ENCODE results near the gene KIF13A.

- TF ChIP-seq RAD21 (IDR thresholded peaks at IDR 0.05; ENCODE audit: insufficient read depth, low read depth, low read length) (no peak), CHD2 (IDR thresholded peaks at IDR 0.05; ENCODE audit: borderline replicate concordance, low read depth, low read length) (no peak), NFXL1 (IDR thresholded peaks at IDR 0.05; ENCODE audit: borderline replicate concordance) (no peak), CTCF (IDR thresholded peaks at IDR 0.05 in 2 of 3, conservative IDR thresholded peaks at IDR 0.05 in 1 of 3; ENCODE audit: control insufficient read depth in 2 of 3, extremely low read depth in 1 of 3, insufficient read depth in 1 of 3, low read depth in 3 of 3, low read length in 3 of 3) (no peak), POLR2A (IDR thresholded peaks at IDR 0.05; ENCODE audit: low read depth, low read length) (no peak), TAF1 (IDR thresholded peaks at IDR 0.05; ENCODE audit: borderline replicate concordance, low read depth, low read length) (no peak), NFIC (IDR thresholded peaks at IDR 0.05; ENCODE audit: low read depth, low read length) (no peak), RFX5 (IDR thresholded peaks at IDR 0.05; ENCODE audit: low read depth, low read length) (no peak), SKIL (IDR thresholded peaks at IDR 0.05; ENCODE audit: low read depth, poor library complexity, severe bottlenecking) (no peak), RELA (IDR thresholded peaks at IDR 0.05; ENCODE audit: borderline replicate concordance, partially characterized antibody) (no peak), EP300 (IDR thresholded peaks at IDR 0.05; ENCODE audit: borderline replicate concordance in 1 of 2, control insufficient read depth in 1 of 2, low read depth in 2 of 2, low read length in 2 of 2) (no peak), FOXM1 (IDR thresholded peaks at IDR 0.05; ENCODE audit: low read depth, low read length) (no peak)
- TF ChIP-seq, protein P1, sequence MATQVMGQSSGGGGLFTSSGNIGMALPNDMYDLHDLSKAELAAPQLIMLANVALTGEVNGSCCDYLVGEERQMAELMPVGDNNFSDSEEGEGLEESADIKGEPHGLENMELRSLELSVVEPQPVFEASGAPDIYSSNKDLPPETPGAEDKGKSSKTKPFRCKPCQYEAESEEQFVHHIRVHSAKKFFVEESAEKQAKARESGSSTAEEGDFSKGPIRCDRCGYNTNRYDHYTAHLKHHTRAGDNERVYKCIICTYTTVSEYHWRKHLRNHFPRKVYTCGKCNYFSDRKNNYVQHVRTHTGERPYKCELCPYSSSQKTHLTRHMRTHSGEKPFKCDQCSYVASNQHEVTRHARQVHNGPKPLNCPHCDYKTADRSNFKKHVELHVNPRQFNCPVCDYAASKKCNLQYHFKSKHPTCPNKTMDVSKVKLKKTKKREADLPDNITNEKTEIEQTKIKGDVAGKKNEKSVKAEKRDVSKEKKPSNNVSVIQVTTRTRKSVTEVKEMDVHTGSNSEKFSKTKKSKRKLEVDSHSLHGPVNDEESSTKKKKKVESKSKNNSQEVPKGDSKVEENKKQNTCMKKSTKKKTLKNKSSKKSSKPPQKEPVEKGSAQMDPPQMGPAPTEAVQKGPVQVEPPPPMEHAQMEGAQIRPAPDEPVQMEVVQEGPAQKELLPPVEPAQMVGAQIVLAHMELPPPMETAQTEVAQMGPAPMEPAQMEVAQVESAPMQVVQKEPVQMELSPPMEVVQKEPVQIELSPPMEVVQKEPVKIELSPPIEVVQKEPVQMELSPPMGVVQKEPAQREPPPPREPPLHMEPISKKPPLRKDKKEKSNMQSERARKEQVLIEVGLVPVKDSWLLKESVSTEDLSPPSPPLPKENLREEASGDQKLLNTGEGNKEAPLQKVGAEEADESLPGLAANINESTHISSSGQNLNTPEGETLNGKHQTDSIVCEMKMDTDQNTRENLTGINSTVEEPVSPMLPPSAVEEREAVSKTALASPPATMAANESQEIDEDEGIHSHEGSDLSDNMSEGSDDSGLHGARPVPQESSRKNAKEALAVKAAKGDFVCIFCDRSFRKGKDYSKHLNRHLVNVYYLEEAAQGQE (IDR thresholded peaks at IDR 0.05; ENCODE audit: low read depth, low read length), result no peak
These were observed 81.5 kb downstream of the KIF13A start for GRCh38 chr6:17905611-17906592.

All from GM12878 (cell line).